Testis (tissue), 3 donors: ENCODE data around the gene CCDC194. TPM values are rescaled to one million over a fixed set of nuclear protein-coding genes. Genes with fewer than 3 reads are reported as not detected.

Experiments
- DNase-seq: peaks from one replicate; pipeline ENCODE4 v3.0.0-alpha.2; 2019
- H3K27ac ChIP-seq, 2 donors: fragments of 200-600 bp; sonication (generic); one replicate each; pipeline ENCODE4 v1.5.1; 2019
- H3K27me3 ChIP-seq: fragments of 200-600 bp; sonication (generic); one replicate; pipeline ENCODE4 v1.5.1; 2019
- H3K36me3 ChIP-seq: fragments of 200-600 bp; sonication (generic); one replicate; pipeline ENCODE4 v1.5.1; 2017; ENCODE audit warnings: low read depth; ENCODE audit errors: missing control alignments
- H3K4me1 ChIP-seq: fragments of 200-600 bp; sonication (generic); one replicate; pipeline ENCODE4 v1.5.1; 2019
- H3K4me3 ChIP-seq, 2 donors: fragments of 200-600 bp; sonication (generic); one replicate each; pipeline ENCODE4 v1.5.1; 2017 to 2019
- H3K9me3 ChIP-seq: fragments of 200-600 bp; sonication (generic); one replicate; pipeline ENCODE4 v1.5.1; 2017
- POLR2A ChIP-seq: fragments of 450-650 bp; IDR thresholded peaks from one replicate; pipeline ENCODE4 v1.6.1; 2017; ENCODE audit warnings: antibody characterized with exemption, mild to moderate bottlenecking, moderate library complexity
- WGBS, 2 donors: methylation state at CpG; one replicate each; pipeline ENCODE4 v1.1.5; 2018; 5-methylcytosine and 5-hydroxymethylcytosine counted together
- intact Hi-C: fragments of 100-400 bp; cut with DNase I; formaldehyde crosslinking; loops from one replicate; pipeline ENCODE4 v1.15.1; 2023; ENCODE audit warnings: low total_unique reads
- polyA plus RNA-seq: library from polyadenylated mRNA; stranded (reverse); fragments of 350-450 nt; fragmentation: Illumina TruSeq; extraction: RNeasy Lipid Tissue Mini Kit (QIAGEN cat#74804); gene quantifications from one replicate; pipeline ENCODE4 v1.2.3, GENCODE V29; 2014; ENCODE audit warnings: low read depth, low replicate concordance; ENCODE audit not compliant: insufficient read depth
- total RNA-seq, 2 donors: library from RNA; depleted of rRNA; stranded (reverse); fragments of >200 nt; gene quantifications; one replicate each; pipeline ENCODE4 v1.2.3, GENCODE V29; 2016
- TF ChIP-seq, protein P1 (sequence below), 3 experiments: fragments of 450-650 bp in 2 of 3; fragments of 200-600 bp in 1 of 3; sonication (generic) in 1 of 3; IDR thresholded peaks; one replicate each; pipeline ENCODE4 v1.5.1; 2016 to 2019; ENCODE audit warnings: antibody characterized with exemption in 3 of 3, mild to moderate bottlenecking in 2 of 3, moderate library complexity in 1 of 3

CCDC194 gene
- total and polyA plus RNA-seq, 3 donors from 2014 or later: 0.45 to 1.3 TPM; not detected in 1

DNA sequence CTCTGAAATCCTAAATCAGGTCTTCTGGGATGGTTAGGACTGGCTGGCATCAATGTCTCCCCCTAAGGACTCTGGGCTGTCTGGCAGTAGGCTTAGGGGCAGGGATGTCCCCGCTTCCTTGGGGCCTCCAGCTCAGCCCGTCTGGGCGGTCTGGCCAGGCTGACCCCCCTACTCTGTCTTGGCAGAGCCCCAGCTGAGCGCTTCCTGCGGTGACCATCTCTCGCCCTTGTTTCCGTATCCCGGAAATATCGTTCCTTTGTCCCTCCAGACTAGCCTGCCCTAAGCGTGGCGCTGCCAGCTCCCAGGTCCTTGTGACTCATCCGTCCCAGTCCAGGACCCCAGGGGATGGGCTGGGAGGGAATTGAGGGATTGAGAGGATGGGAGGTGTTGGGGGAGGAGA is 45.3 kb downstream of the CCDC194 start:
- Histone ChIP-seq H3K27me3 (no peaks in the 10 kb centered on the region), H3K4me1 (peaks cover 12% of the 10 kb centered on the region), H3K27ac (peak overlapping the region; percentile 31 to 45), H3K9me3 (no peaks in the 10 kb centered on the region), H3K36me3 (no peaks in the 10 kb centered on the region), H3K4me3 (no peak overlapping the region)
- 16 to 30% methylated on average over 11 to 12 of the region's 12 CpGs for WGBS, 2 donors
- TF ChIP-seq, protein P1, sequence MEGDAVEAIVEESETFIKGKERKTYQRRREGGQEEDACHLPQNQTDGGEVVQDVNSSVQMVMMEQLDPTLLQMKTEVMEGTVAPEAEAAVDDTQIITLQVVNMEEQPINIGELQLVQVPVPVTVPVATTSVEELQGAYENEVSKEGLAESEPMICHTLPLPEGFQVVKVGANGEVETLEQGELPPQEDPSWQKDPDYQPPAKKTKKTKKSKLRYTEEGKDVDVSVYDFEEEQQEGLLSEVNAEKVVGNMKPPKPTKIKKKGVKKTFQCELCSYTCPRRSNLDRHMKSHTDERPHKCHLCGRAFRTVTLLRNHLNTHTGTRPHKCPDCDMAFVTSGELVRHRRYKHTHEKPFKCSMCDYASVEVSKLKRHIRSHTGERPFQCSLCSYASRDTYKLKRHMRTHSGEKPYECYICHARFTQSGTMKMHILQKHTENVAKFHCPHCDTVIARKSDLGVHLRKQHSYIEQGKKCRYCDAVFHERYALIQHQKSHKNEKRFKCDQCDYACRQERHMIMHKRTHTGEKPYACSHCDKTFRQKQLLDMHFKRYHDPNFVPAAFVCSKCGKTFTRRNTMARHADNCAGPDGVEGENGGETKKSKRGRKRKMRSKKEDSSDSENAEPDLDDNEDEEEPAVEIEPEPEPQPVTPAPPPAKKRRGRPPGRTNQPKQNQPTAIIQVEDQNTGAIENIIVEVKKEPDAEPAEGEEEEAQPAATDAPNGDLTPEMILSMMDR (IDR thresholded peaks at IDR 0.05): no peak
- TF ChIP-seq POLR2A: no peak
- intact Hi-C loops: loop anchor here (5.0 kb wide), 1 partner anchor 39 kb away; no protein-coding TSS in a partner anchor
- no peak for DNase-seq

DNA sequence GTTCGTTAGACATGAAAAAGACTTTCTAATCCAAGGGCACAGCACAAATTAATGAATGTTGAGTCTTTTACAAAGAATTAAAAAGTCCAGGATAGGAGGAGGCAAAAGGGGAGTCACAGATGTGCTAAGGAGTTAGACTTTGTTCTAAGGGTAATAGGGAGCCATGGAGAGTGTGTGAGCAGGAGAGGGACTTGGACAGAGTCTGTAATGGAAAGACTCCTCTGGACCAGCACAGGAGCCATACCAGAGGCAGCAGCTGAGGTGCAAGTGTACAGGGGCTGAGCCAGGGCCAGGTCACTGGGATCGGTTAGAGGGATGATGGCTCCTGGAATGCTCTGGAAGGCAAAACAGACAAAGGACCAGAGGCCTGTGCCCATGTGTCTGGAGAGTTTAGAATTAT is 46.1 kb downstream of the CCDC194 start:
- Histone ChIP-seq H3K4me3 (no peak overlapping the region), H3K36me3 (no peaks in the 10 kb centered on the region), H3K27ac (peak overlapping the region; percentile 31 to 47), H3K27me3 (no peaks in the 10 kb centered on the region), H3K4me1 (peaks cover 12% of the 10 kb centered on the region), H3K9me3 (no peaks in the 10 kb centered on the region)
- TF ChIP-seq, protein P1 (IDR thresholded peaks at IDR 0.05): no peak
- TF ChIP-seq POLR2A: no peak
- no peak for DNase-seq
- intact Hi-C loops: loop anchor here (5.0 kb wide), 1 partner anchor 39 kb away; no protein-coding TSS in a partner anchor
- 69% methylated on average over 2 of the region's 2 CpGs for WGBS, 2 donors

GRCh38 chr19:17347361-17347760 is 46.6 kb downstream of the CCDC194 start:
- intact Hi-C loops: loop anchor here (5.0 kb wide), 1 partner anchor 40 kb away; no protein-coding TSS in a partner anchor
- H3K4me1 ChIP-seq: peaks cover 12% of the 10 kb centered on the region
- H3K27ac ChIP-seq: peak overlapping the region; percentile 31 to 47
- TF ChIP-seq, protein P1 (IDR thresholded peaks at IDR 0.05): no peak
- TF ChIP-seq POLR2A: no peak
- no peaks in the 10 kb centered on the region for H3K36me3 ChIP-seq
- WGBS, 2 donors: 24 to 29% methylated on average over 4 to 6 of the region's 6 CpGs
- no peak overlapping the region for H3K4me3 ChIP-seq
- no peaks in the 10 kb centered on the region for H3K9me3 ChIP-seq
- no peaks in the 10 kb centered on the region for H3K27me3 ChIP-seq
- DNase-seq: no peak

DNA sequence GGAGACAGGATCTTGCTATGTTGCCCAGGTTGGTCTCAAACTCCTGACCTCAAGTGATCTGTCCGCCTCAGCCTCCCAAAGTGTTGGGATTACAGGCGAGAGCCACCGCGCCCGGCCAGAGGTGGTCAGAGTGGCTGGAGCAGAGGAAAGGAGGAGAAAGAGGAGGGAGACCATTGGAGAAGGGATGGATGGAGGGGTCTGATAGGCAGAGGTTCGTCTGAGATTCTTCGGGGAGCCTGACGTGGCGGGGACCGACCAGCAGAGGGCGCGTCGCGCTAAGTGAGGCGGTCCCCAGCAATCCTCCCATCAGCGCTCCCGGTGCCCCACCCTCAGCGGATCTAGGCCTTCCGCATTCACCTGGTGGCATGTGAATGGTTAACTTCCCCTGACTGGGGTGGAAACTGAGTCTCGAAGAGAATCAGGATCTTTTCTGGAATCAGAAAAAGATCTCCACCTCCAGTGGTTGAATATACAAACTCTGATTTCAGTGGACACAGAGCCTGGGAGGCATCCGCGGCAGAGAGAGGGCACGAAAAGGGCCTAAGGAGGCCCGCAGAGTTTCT is 47.8 kb downstream of the CCDC194 start:
- no peak for TF ChIP-seq POLR2A
- TF ChIP-seq, protein P1 (IDR thresholded peaks at IDR 0.05): peak; percentile 91 to 96 (median 95)
- H3K4me1 ChIP-seq: peaks cover 12% of the 10 kb centered on the region
- peak; percentile 86 for DNase-seq
- no peak overlapping the region for H3K4me3 ChIP-seq
- no peaks in the 10 kb centered on the region for H3K27me3 ChIP-seq
- H3K9me3 ChIP-seq: no peaks in the 10 kb centered on the region
- whole genome bisulfite sequencing, 2 donors: 2 to 18% methylated on average over 19 to 24 of the region's 24 CpGs
- H3K36me3 ChIP-seq: no peaks in the 10 kb centered on the region
- H3K27ac ChIP-seq: no peak overlapping the region
- intact Hi-C loops: loop anchor here (5.0 kb wide), 1 partner anchor 41 kb away; no protein-coding TSS in a partner anchor

DNA sequence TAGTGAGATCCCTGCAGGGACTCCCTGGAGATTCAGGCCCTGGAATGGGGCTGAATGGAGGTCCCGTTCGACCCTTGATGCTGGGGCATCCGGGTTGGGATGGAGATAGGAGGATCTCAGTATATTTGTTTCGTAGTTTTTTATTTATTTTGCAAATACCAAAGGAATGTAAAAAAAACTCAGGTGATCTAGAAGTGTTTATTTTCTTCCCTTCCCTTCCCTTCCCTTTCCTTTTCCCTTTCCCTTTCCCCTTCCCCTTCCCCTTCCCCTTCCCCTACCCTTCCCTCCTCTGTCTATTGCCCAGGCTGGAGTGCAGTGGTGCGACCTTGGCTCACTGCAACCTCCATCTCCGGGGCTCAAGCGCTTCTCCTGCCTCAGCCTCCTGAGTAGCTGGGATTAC is 52.2 kb downstream of the CCDC194 start:
- H3K9me3 ChIP-seq: no peaks in the 10 kb centered on the region
- WGBS, 2 donors: 75 to 83% methylated on average over 7 of the region's 7 CpGs
- TF ChIP-seq POLR2A: no peak
- TF ChIP-seq, protein P1 (IDR thresholded peaks at IDR 0.05): no peak
- intact Hi-C loops: no loop called here
- H3K27me3 ChIP-seq: no peaks in the 10 kb centered on the region
- H3K4me1 ChIP-seq: peaks cover 10% of the 10 kb centered on the region
- H3K4me3 ChIP-seq: no peak overlapping the region
- no peak overlapping the region for H3K27ac ChIP-seq
- no peak for DNase-seq
- H3K36me3 ChIP-seq: no peaks in the 10 kb centered on the region
